K562 (cell line): ENCODE results near the gene MANEAL. TPM values are rescaled to one million over a fixed set of nuclear protein-coding genes. Genes with fewer than 3 reads are reported as not detected.
A peak's percentile ranks its signal among the peaks of the same experiment; 100 is the strongest.

ENCODE experiments used
- CHD4 ChIP-seq: fragments of 200-600 bp; sonication (generic); IDR thresholded peaks from 3 replicates; pipeline ENCODE4 v1.6.1; 2012; ENCODE audit warnings: low read depth, mild to moderate bottlenecking, mixed read lengths, low read length, inconsistent platforms; ENCODE audit not compliant: insufficient read depth, insufficient replicate concordance, poor library complexity, severe bottlenecking
- DEAF1 ChIP-seq: fragments of 450-650 bp; formaldehyde crosslinking; IDR thresholded peaks from 2 replicates; pipeline ENCODE4 v1.4.0; 2020; ENCODE audit warnings: mild to moderate bottlenecking, moderate library complexity
- ELF1 ChIP-seq: fragments of 200-800 bp; sonication (Bioruptor generic); IDR thresholded peaks from 2 replicates; pipeline ENCODE4 v1.6.1; 2016; ENCODE audit warnings: missing genetic modification characterization, missing compliant biosample characterization
- FOS ChIP-seq: IDR thresholded peaks from 3 replicates; pipeline ENCODE4 v1.6.1; 2011; ENCODE audit not compliant: insufficient read length; ENCODE audit errors: extremely low read depth
- FOSL1 ChIP-seq: fragments of 200-800 bp; sonication (Bioruptor generic); conservative IDR thresholded peaks from 2 replicates; pipeline ENCODE4 v1.6.1; 2016; ENCODE audit warnings: missing genetic modification characterization, missing compliant biosample characterization
- HOMEZ ChIP-seq: fragments of 250-450 bp; sonication (Bioruptor Pico); IDR thresholded peaks from 2 replicates; pipeline ENCODE4 v1.4.0; 2020; ENCODE audit warnings: mild to moderate bottlenecking, moderate library complexity
- MAFF ChIP-seq: IDR thresholded peaks from 2 replicates; pipeline ENCODE4 v1.6.1; 2012; ENCODE audit warnings: low read length, improper control_type of control experiment
- SAP30 ChIP-seq: fragments of 200-600 bp; sonication (generic); IDR thresholded peaks from 2 replicates; pipeline ENCODE4 v1.6.1; 2012; ENCODE audit warnings: borderline replicate concordance, low read depth, mild to moderate bottlenecking, moderate library complexity, low read length, control low read depth, inconsistent platforms; ENCODE audit not compliant: insufficient read depth, poor library complexity, severe bottlenecking
- STAT5B ChIP-seq: fragments of 250-450 bp; sonication (Bioruptor Pico); IDR thresholded peaks from 2 replicates; pipeline ENCODE4 v1.8.0; 2021; ENCODE audit warnings: mild to moderate bottlenecking, inconsistent platforms
- TAF9B ChIP-seq: fragments of 450-650 bp; IDR thresholded peaks from 2 replicates; pipeline ENCODE4 v1.6.1; 2018; ENCODE audit warnings: mild to moderate bottlenecking; ENCODE audit not compliant: partially characterized antibody
- TEAD2 ChIP-seq: fragments of 450-650 bp; IDR thresholded peaks from 2 replicates; pipeline ENCODE4 v1.6.1; 2016; ENCODE audit warnings: missing genetic modification characterization, control low read depth, missing compliant biosample characterization
- TOE1 ChIP-seq, 2 experiments: fragments of 450-650 bp in 1 of 2; sonication (generic) in 1 of 2; formaldehyde crosslinking in 1 of 2; IDR thresholded peaks; 2 replicates each; pipeline versions ENCODE4 v1.7.1 to v1.8.0; 2016 to 2022; ENCODE audit warnings: borderline replicate concordance in 2 of 2, mild to moderate bottlenecking in 2 of 2, antibody characterized with exemption in 1 of 2, inconsistent platforms in 1 of 2, low read depth in 1 of 2, missing genetic modification reagents in 1 of 2, moderate library complexity in 1 of 2
- polyA plus RNA-seq, 8 experiments: library from polyadenylated mRNA; depleted of rRNA in 4 of 8; stranded (reverse) in 5 of 8; unstranded in 3 of 8; fragments of >200 nt; fragmentation: Nextera tagmentation in 2 of 8; fragmentation: Illumina TruSeq in 1 of 8; extraction: Ambion mirVana in 2 of 8; extraction: Trizol in 1 of 8; gene quantifications; 2 replicates each; pipeline versions ENCODE4 v1.2.1 to v1.2.3, GENCODE V29; 2011 to 2014; ENCODE audit warnings: inconsistent platforms in 1 of 8, missing spikeins in 1 of 8
- total RNA-seq, 7 experiments: library from RNA; depleted of rRNA in 6 of 7; stranded (reverse); fragments of >200 nt in 6 of 7; fragmentation: Illumina TruSeq in 2 of 7; extraction: Trizol in 2 of 7; gene quantifications; 2 replicates each; pipeline versions ENCODE4 v1.2.1 to v1.2.3, GENCODE V29; 2011 to 2021; ENCODE audit warnings: low replicate concordance in 1 of 7

Gene MANEAL
- total and polyA plus RNA-seq, 9 of the 15 experiments (the other 6 are each of a cell fraction or from before 2014, with no cell fraction given), result 0.37 to 3.2 (median 1.2) TPM

- TF ChIP-seq HOMEZ (CRISPR knock-in tag) (no peak), FOSL1 (tag) (no peak), FOS (no peak), CHD4 (no peak), ELF1 (tag) (no peak), TEAD2 (tag) (no peak), MAFF (no peak), SAP30 (peak; percentile 89), TOE1 (IDR thresholded peaks at IDR 0.05; ENCODE audit: borderline replicate concordance) (no peak), TOE1 (CRISPR knock-in tag; IDR thresholded peaks at IDR 0.05; ENCODE audit: borderline replicate concordance, low read depth) (peak; percentile 85; the same call in 1 of the 2 replicates), STAT5B (CRISPR knock-in tag) (no peak), DEAF1 (CRISPR knock-in tag) (no peak), TAF9B (no peak)
Measured at GRCh38 chr1:37795340-37796125, 1.9 kb downstream of the MANEAL start (continued).
